ENCODE data around the gene RNF112. TPM values are rescaled to one million over a fixed set of nuclear protein-coding genes. Genes with fewer than 3 reads are reported as not detected.

RNF112 gene
- total and polyA plus RNA-seq, 2 of the 8 experiments (the other 6 are each of a cell fraction or from before 2014, with no cell fraction given): 1.1 to 2.2 TPM

DNA sequence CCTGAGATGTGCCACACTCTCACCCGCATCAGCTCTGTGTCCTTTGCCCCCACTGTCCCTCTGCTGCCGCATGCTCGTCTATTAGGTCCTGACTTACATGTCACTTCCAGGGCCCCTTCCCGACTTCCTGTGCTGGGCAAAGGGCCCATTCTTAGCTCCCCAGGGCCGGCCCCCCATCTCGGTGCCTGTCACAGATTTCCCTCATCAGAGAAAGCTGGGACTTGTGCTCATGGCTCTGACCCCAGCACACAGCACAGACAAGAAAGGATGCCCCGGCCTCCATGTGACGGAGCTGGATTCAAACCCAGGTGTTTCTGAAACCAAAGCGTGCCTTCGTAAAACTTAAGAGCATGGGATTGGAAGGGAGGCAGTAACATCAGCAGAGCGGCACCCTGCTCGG is 38.6 kb upstream of the RNF112 start:
- no peak for FAIRE-seq
- ChIA-PET CTCF (ENCODE audit: partially characterized antibody) (interaction anchor here (0.7 to 2.0 kb wide), 3 partner anchors 9 to 84 kb away, joined by 3 to 5 read pairs (median 5); no protein-coding TSS in a partner anchor), POLR2A (ENCODE audit: partially characterized antibody) (interaction anchor here (1.4 kb wide), 1 partner anchor 10 kb away, joined by 3 read pairs; the partner anchor contains the start of gene B9D1)
- no peaks in the 10 kb centered on the region for H3K36me3 ChIP-seq (ENCODE audit: control insufficient read depth in 2 of 4, insufficient read depth in 4 of 4, low read length in 3 of 4)
- H4K5ac ChIP-seq (ENCODE audit: insufficient read length, low read depth, low read length): no peak overlapping the region
- no peak overlapping the region for H4K91ac ChIP-seq (replicated peaks; ENCODE audit: insufficient read length, low read length)
- no peaks in the 10 kb centered on the region; the same call in 1 of the 2 replicates for H3K79me1 ChIP-seq (ENCODE audit: low read depth, low read length)
- WGBS, 2 experiments (ENCODE audit: extremely low coverage in 1 of 2, insufficient coverage in 1 of 2, insufficient read length in 1 of 2, insufficient replicate concordance in 2 of 2, low coverage in 1 of 2, low lambda C conversion rate in 2 of 2, missing lambda C conversion rate in 1 of 2): 89% methylated on average over 12 of the region's 12 CpGs; no CpG with 5 or more reads in 1 of the 2 experiments
- no peak overlapping the region for H3K4me2 ChIP-seq (ENCODE audit: insufficient read depth in 1 of 2, low read depth in 2 of 2, low read length in 2 of 2)
- peak overlapping the region; percentile 7; the same call in 1 of the 2 replicates for H2BK12ac ChIP-seq (ENCODE audit: low read depth, low read length)
- H4K8ac ChIP-seq (ENCODE audit: extremely low read depth, insufficient read depth, low read length): no peak overlapping the region; the same call in 1 of the 2 replicates
- H3K4me1 ChIP-seq (replicated peaks in 1 of 4; ENCODE audit: control insufficient read depth in 3 of 4, insufficient read depth in 4 of 4, low read length in 3 of 4): peaks cover 0 to 3% (median 2%) of the 10 kb centered on the region in 4 experiments; a peak in 5 of 7 replicates
- H3K27me3 ChIP-seq (replicated peaks in 1 of 4; ENCODE audit: control insufficient read depth in 3 of 4, extremely low read depth in 1 of 4, insufficient read depth in 3 of 4, low read length in 3 of 4): no peaks in the 10 kb centered on the region
- H3K4me3 ChIP-seq (ENCODE audit: extremely low read depth in 1 of 4, insufficient read depth in 2 of 4, low read depth in 3 of 4, low read length in 4 of 4): no peak overlapping the region
- 0 out of 2 replicates have a peak overlapping the region, but pooled peaks have one; percentile 49 for H2BK15ac ChIP-seq (ENCODE audit: low read length)
- H3K27ac ChIP-seq (ENCODE audit: low read depth, low read length): no peak overlapping the region
- H2BK20ac ChIP-seq (ENCODE audit: low read length): 0 out of 2 replicates have a peak overlapping the region, but pooled peaks have one; percentile 36
- H3K23ac ChIP-seq (ENCODE audit: insufficient read length): no peak overlapping the region
- no peak overlapping the region for H3K56ac ChIP-seq (replicated peaks; ENCODE audit: insufficient read length, low read depth, low read length)
- 0 out of 2 replicates have a peak overlapping the region, but pooled peaks have one; percentile 12 for H2BK5ac ChIP-seq (ENCODE audit: low read depth, low read length)
- H2AK5ac ChIP-seq (ENCODE audit: low read depth, low read length): no peak overlapping the region
- no peaks in the 10 kb centered on the region for H3K23me2 ChIP-seq (ENCODE audit: low read depth, low read length)
- DNase-seq (ENCODE audit: low read depth in 1 of 2, low spot score in 2 of 2): no peak
- H2BK120ac ChIP-seq (replicated peaks; ENCODE audit: low read depth, low read length): no peak overlapping the region
- no peak overlapping the region for H3K14ac ChIP-seq (ENCODE audit: insufficient read length)
- H3K18ac ChIP-seq (ENCODE audit: extremely low read depth, low read length): no peak overlapping the region
- H4K20me1 ChIP-seq (replicated peaks in 1 of 2; ENCODE audit: control insufficient read depth in 1 of 2, insufficient read depth in 2 of 2, low read length in 2 of 2): no peaks in the 10 kb centered on the region
- H3K79me2 ChIP-seq (ENCODE audit: control insufficient read depth in 1 of 2, insufficient read depth in 2 of 2, low read length in 2 of 2): peaks cover 0 to 4% of the 10 kb centered on the region in 2 experiments; a peak in 1 of 4 replicates
- no peak overlapping the region for H3K9ac ChIP-seq (replicated peaks in 1 of 4; ENCODE audit: extremely low read depth in 1 of 4, low read depth in 3 of 4, low read length in 3 of 4)
- no peak overlapping the region for H3K4ac ChIP-seq (replicated peaks; ENCODE audit: insufficient read length, low read depth, low read length)
- H3K9me3 ChIP-seq (ENCODE audit: insufficient read depth in 2 of 2, low read depth in 1 of 2, low read length in 1 of 2): no peaks in the 10 kb centered on the region
- TF ChIP-seq ATF3 (IDR thresholded peaks at IDR 0.05; ENCODE audit: insufficient read depth, low read depth, low read length): no peak
- TF ChIP-seq SIN3A (conservative IDR thresholded peaks at IDR 0.05 in 1 of 2, IDR thresholded peaks at IDR 0.05 in 1 of 2; ENCODE audit: low read depth in 1 of 2, low read length in 2 of 2): no peak
- no peak overlapping the region for H2AFZ ChIP-seq (ENCODE audit: low read length)

All from H1 (cell line).